Panc1 (cell line): ENCODE data around the gene ATF3. TPM values are rescaled to one million over a fixed set of nuclear protein-coding genes. Genes with fewer than 3 reads are reported as not detected.

Experiments used
- ATAC-seq: fragments of 200-7000 bp; cut with Tn5 transposase; 2 replicates; pipeline ENCODE4 v1.9.1; 2020; ENCODE audit warnings: mild to moderate bottlenecking, moderate library complexity
- BruUV-seq: library from RNA; stranded (reverse); fragments of 400-500 nt; replicated peaks from 2 replicates; lab custom pipeline; 2021; lab: Mats Ljungman, UMichigan
- CTCF ChIA-PET: fragments of 300-600 bp; sonication (Branson Sonifier 250); formaldehyde crosslinking; loops from one replicate; lab custom pipeline; 2022; ENCODE audit warnings: antibody characterized with exemption; lab: Charles Lee
- POLR2A ChIA-PET: fragments of 300-600 bp; sonication (Branson Sonifier 250); formaldehyde crosslinking; loops from one replicate; lab custom pipeline; 2022; ENCODE audit warnings: antibody characterized with exemption; lab: Charles Lee
- DNase-seq: peaks from one replicate; pipeline ENCODE4 v3.0.0-alpha.2; 2010; ENCODE audit warnings: low read depth, low spot score
- H3K27ac ChIP-seq: 2 replicates; pipeline ENCODE4 v1.5.1; 2011; ENCODE audit warnings: mild to moderate bottlenecking, low read length, inconsistent platforms
- H3K27me3 ChIP-seq: fragments of 200-500 bp; sonication (Bioruptor generic); 2 replicates; pipeline ENCODE4 v1.6.0; 2014; ENCODE audit warnings: low read length, inconsistent platforms; ENCODE audit not compliant: control insufficient read depth, insufficient read depth
- H3K36me3 ChIP-seq: fragments of 200-500 bp; sonication (Bioruptor generic); 2 replicates; pipeline ENCODE4 v1.5.1; 2014; ENCODE audit warnings: inconsistent platforms, mild to moderate bottlenecking, low read length, moderate library complexity; ENCODE audit not compliant: control insufficient read depth, insufficient read depth
- H3K4me1 ChIP-seq: 2 replicates; pipeline ENCODE4 v1.5.1; 2011; ENCODE audit warnings: inconsistent platforms, mild to moderate bottlenecking, low read length, moderate library complexity; ENCODE audit not compliant: control insufficient read depth, insufficient read depth
- H3K4me3 ChIP-seq, 2 experiments: 2 replicates each; pipeline ENCODE4 v1.5.1; 2011 to 2012; ENCODE audit warnings: low read depth in 2 of 2, low read length in 2 of 2, mild to moderate bottlenecking in 2 of 2, inconsistent platforms in 1 of 2, moderate library complexity in 1 of 2
- H3K9me3 ChIP-seq: fragments of 200-500 bp; sonication (Bioruptor generic); 2 replicates; pipeline ENCODE4 v1.5.1; 2014; ENCODE audit warnings: low read depth, mild to moderate bottlenecking, inconsistent platforms, low read length, moderate library complexity; ENCODE audit not compliant: control insufficient read depth, insufficient read depth
- POLR2AphosphoS5 ChIP-seq: IDR thresholded peaks from 2 replicates; pipeline ENCODE4 v1.6.1; 2012; ENCODE audit warnings: mild to moderate bottlenecking, low read depth, low read length, moderate library complexity
- SIN3A ChIP-seq: IDR thresholded peaks from 2 replicates; pipeline ENCODE4 v1.6.1; 2012; ENCODE audit warnings: low read depth, mild to moderate bottlenecking, low read length, moderate library complexity, borderline replicate concordance; ENCODE audit not compliant: insufficient read depth
- TCF7L2 ChIP-seq: IDR thresholded peaks from 2 replicates; pipeline ENCODE4 v1.6.1; 2011; ENCODE audit warnings: mild to moderate bottlenecking, low read depth, low read length, inconsistent platforms
- in situ Hi-C: cut with HindIII; loops from 2 replicates; pipeline ENCODE4 v1.10.0; 2016; ENCODE audit warnings: low sequenced_read_pairs, low pct_unique_long_range_greater_than_20kb
- intact Hi-C: fragments of 100-400 bp; cut with micrococcal nuclease; formaldehyde crosslinking; loops from one replicate; pipeline ENCODE4 v1.10.0; 2022; ENCODE audit not compliant: unreplicated experiment
- total RNA-seq: library from RNA; stranded (reverse); gene quantifications from one replicate; pipeline ENCODE4 v1.2.1, GENCODE V29; 2021; ENCODE audit not compliant: unreplicated experiment
- TF ChIP-seq, protein P1 (sequence below): fragments of 450-650 bp; IDR thresholded peaks from 2 replicates; pipeline ENCODE4 v1.5.1; 2017; ENCODE audit warnings: mild to moderate bottlenecking
- TF ChIP-seq, protein P2 (sequence below), 2 experiments: IDR thresholded peaks; 2 replicates each; pipeline ENCODE4 v1.6.1; 2011 to 2012; ENCODE audit warnings: low read depth in 2 of 2, control low read depth in 1 of 2, low read length in 1 of 2, mild to moderate bottlenecking in 1 of 2, moderate library complexity in 1 of 2; ENCODE audit not compliant: insufficient read depth in 1 of 2

The ATF3 gene
- total RNA-seq, 1 experiment from 2014 or later = 13.3 TPM

DNA sequence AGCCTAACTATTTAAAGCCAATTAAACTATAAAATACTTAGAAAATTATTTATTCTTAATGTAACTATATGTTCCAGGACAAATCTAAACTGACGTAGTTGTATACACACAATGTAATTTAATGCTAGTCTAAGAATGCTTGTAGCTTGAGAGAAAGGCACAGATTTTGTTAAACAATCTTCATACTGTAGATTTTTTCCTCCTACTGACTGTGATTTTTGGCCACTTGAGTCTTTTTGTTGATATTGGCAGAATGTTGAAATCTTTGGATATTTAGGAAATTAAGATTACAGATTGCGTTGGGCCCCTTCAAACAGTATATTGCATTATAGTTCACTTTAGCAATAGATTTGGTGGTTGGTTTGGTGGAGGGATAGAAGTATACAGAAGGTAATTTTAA, 40.5 kb downstream of the ATF3 start:
- no peak for TF ChIP-seq SIN3A
- no peak for TF ChIP-seq POLR2AphosphoS5
- Histone ChIP-seq H3K36me3 (no peaks in the 10 kb centered on the region), H3K4me1 (no peaks in the 10 kb centered on the region), H3K4me3 (no peak overlapping the region), H3K27ac (no peak overlapping the region), H3K27me3 (no peaks in the 10 kb centered on the region), H3K9me3 (no peaks in the 10 kb centered on the region)
- DNase-seq (no peak), ATAC-seq (no peak)
- no TSS peak for BruUV-seq
- CTCF ChIA-PET = no interaction called here
- POLR2A ChIA-PET = no interaction called here
- in situ Hi-C loops (no loop called here), intact Hi-C loops (no loop called here)

DNA sequence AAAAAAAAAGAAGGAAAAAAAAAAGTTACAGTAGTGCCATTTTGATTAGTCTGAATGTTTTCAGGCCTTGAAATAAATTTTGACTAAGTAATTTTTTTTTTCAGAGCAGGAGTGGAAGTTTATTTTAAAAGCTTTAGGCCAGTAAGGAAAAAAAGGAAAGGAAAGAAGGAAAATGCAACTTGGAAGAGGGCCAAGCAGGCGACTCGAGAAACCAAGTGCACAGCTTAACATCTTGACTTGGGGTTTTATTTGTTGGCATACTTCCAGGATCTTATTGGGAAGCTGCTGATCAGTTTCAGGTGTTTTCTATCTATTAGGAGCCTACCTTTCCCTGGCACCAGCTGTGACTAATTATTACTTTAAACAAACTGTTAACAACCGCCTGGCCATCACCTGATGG, 41.7 kb downstream of the ATF3 start:
- POLR2A ChIA-PET = no interaction called here
- Histone ChIP-seq H3K9me3 (no peaks in the 10 kb centered on the region), H3K36me3 (no peaks in the 10 kb centered on the region), H3K27me3 (no peaks in the 10 kb centered on the region), H3K27ac (no peak overlapping the region), H3K4me1 (no peaks in the 10 kb centered on the region), H3K4me3 (no peak overlapping the region)
- BruUV-seq = no TSS peak
- intact Hi-C loops = no loop called here
- DNase-seq (no peak), ATAC-seq (no peak)
- CTCF ChIA-PET = no interaction called here
- in situ Hi-C loops = no loop called here
- no peak for TF ChIP-seq SIN3A
- TF ChIP-seq, protein P1, sequence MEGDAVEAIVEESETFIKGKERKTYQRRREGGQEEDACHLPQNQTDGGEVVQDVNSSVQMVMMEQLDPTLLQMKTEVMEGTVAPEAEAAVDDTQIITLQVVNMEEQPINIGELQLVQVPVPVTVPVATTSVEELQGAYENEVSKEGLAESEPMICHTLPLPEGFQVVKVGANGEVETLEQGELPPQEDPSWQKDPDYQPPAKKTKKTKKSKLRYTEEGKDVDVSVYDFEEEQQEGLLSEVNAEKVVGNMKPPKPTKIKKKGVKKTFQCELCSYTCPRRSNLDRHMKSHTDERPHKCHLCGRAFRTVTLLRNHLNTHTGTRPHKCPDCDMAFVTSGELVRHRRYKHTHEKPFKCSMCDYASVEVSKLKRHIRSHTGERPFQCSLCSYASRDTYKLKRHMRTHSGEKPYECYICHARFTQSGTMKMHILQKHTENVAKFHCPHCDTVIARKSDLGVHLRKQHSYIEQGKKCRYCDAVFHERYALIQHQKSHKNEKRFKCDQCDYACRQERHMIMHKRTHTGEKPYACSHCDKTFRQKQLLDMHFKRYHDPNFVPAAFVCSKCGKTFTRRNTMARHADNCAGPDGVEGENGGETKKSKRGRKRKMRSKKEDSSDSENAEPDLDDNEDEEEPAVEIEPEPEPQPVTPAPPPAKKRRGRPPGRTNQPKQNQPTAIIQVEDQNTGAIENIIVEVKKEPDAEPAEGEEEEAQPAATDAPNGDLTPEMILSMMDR = no peak
- TF ChIP-seq TCF7L2 = no peak
- TF ChIP-seq, protein P2, sequence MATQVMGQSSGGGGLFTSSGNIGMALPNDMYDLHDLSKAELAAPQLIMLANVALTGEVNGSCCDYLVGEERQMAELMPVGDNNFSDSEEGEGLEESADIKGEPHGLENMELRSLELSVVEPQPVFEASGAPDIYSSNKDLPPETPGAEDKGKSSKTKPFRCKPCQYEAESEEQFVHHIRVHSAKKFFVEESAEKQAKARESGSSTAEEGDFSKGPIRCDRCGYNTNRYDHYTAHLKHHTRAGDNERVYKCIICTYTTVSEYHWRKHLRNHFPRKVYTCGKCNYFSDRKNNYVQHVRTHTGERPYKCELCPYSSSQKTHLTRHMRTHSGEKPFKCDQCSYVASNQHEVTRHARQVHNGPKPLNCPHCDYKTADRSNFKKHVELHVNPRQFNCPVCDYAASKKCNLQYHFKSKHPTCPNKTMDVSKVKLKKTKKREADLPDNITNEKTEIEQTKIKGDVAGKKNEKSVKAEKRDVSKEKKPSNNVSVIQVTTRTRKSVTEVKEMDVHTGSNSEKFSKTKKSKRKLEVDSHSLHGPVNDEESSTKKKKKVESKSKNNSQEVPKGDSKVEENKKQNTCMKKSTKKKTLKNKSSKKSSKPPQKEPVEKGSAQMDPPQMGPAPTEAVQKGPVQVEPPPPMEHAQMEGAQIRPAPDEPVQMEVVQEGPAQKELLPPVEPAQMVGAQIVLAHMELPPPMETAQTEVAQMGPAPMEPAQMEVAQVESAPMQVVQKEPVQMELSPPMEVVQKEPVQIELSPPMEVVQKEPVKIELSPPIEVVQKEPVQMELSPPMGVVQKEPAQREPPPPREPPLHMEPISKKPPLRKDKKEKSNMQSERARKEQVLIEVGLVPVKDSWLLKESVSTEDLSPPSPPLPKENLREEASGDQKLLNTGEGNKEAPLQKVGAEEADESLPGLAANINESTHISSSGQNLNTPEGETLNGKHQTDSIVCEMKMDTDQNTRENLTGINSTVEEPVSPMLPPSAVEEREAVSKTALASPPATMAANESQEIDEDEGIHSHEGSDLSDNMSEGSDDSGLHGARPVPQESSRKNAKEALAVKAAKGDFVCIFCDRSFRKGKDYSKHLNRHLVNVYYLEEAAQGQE (IDR thresholded peaks at IDR 0.05; ENCODE audit: insufficient read depth in 1 of 2, low read depth in 2 of 2, low read length in 1 of 2) = no peak
- TF ChIP-seq POLR2AphosphoS5 = no peak

DNA sequence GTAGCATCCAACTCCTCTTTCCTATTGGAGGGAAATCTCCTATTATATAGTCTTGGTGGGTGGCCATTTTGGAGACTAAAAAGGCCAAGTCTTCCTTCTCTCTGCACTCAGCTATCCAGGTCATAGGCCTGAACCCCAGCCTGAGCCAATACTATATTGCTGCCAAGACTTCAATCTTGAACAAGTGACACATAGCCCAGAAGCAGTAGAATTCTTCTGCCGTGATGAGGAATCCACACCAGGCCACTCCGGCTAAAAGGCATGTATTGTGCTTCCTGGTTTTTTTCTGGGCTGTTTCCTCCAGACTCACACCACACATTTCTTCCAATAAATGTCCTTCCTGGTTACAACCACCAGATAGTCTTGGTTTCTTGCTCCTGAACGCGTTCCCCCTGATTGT, 43.0 kb downstream of the ATF3 start:
- no peaks in the 10 kb centered on the region for H3K36me3 ChIP-seq
- no TSS peak for BruUV-seq
- H3K27me3 ChIP-seq = no peaks in the 10 kb centered on the region
- H3K4me3 ChIP-seq = no peak overlapping the region
- no peak for ATAC-seq
- no peak overlapping the region for H3K27ac ChIP-seq
- intact Hi-C loops (no loop called here), in situ Hi-C loops (no loop called here)
- DNase-seq = no peak
- H3K9me3 ChIP-seq = no peaks in the 10 kb centered on the region
- H3K4me1 ChIP-seq = no peaks in the 10 kb centered on the region
- TF ChIP-seq POLR2AphosphoS5 = no peak
- no peak for TF ChIP-seq SIN3A
- ChIA-PET POLR2A (no interaction called here), CTCF (interaction anchor here (0.7 kb wide), 1 partner anchor 13 kb away, joined by 3 read pairs; no protein-coding TSS in a partner anchor)
